Thyroid gland (tissue), 4 donors: ENCODE measurements around the gene ELP6.

ENCODE experiments used
- CTCF ChIP-seq, 6 experiments: fragments of 200-600 bp in 3 of 6; fragments of 450-650 bp in 3 of 6; sonication (generic) in 3 of 6; IDR thresholded peaks; one replicate each; pipeline ENCODE4 v1.5.1; 2016 to 2019; ENCODE audit warnings: antibody characterized with exemption in 6 of 6, mild to moderate bottlenecking in 2 of 6, inconsistent platforms in 1 of 6, moderate library complexity in 1 of 6
- POLR2A ChIP-seq, 2 donors: fragments of 450-650 bp; IDR thresholded peaks; one replicate each; pipeline ENCODE4 v1.6.1; 2017; ENCODE audit warnings: antibody characterized with exemption in 2 of 2, mild to moderate bottlenecking in 2 of 2, moderate library complexity in 1 of 2

- TF ChIP-seq CTCF (IDR thresholded peaks at IDR 0.05) = no peak
- TF ChIP-seq POLR2A (IDR thresholded peaks at IDR 0.05) = no peak
These were observed 26.8 kb upstream of the ELP6 start for GRCh38 chr3:47540281-47540680.
